Fibroblast of pulmonary artery (primary cell): Measurements from ENCODE around the gene CENPF.
"Not testable (repeated sequence)": the region's sequence is repeated elsewhere in the genome, so short reads cannot be mapped to it uniquely, and the experiment has no call there.

Experiments
- DNase-seq: peaks from one replicate; pipeline ENCODE4 v3.0.0-alpha.2; 2010; ENCODE audit warnings: low read depth
- H3K4me3 ChIP-seq: replicated peaks from 2 replicates; pipeline ENCODE4 v1.5.1; 2011; ENCODE audit warnings: low read depth, mild to moderate bottlenecking, control low read depth, low read length, moderate library complexity
- TF ChIP-seq, protein P1 (sequence below): IDR thresholded peaks from 2 replicates; pipeline ENCODE4 v1.5.1; 2011; ENCODE audit warnings: mild to moderate bottlenecking, control low read depth, low read length, inconsistent platforms; ENCODE audit errors: missing control alignments

Gene CENPF

DNA sequence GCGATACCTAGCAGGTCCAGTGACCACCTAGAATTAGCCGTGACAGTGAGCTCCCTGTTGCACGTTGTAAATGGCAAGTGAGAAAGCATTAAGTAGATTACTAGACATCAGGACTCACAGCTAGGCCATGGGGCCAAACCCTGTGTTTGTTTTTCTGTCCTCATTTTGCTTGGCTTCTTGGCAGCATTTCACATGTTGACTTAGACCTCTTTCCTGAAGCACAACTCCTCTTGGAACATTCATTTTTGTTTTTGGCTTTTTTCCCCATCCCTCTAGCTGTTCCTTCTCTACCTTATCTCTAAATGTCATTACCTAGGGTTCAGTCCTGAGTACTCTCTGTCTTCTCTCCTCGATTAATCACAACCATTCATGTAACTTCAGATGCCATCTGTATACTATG is 34.7 kb upstream of the CENPF start:
- TF ChIP-seq, protein P1, sequence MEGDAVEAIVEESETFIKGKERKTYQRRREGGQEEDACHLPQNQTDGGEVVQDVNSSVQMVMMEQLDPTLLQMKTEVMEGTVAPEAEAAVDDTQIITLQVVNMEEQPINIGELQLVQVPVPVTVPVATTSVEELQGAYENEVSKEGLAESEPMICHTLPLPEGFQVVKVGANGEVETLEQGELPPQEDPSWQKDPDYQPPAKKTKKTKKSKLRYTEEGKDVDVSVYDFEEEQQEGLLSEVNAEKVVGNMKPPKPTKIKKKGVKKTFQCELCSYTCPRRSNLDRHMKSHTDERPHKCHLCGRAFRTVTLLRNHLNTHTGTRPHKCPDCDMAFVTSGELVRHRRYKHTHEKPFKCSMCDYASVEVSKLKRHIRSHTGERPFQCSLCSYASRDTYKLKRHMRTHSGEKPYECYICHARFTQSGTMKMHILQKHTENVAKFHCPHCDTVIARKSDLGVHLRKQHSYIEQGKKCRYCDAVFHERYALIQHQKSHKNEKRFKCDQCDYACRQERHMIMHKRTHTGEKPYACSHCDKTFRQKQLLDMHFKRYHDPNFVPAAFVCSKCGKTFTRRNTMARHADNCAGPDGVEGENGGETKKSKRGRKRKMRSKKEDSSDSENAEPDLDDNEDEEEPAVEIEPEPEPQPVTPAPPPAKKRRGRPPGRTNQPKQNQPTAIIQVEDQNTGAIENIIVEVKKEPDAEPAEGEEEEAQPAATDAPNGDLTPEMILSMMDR = no peak
- H3K4me3 ChIP-seq = no peak overlapping the region
- DNase-seq = peak; percentile 74

DNA sequence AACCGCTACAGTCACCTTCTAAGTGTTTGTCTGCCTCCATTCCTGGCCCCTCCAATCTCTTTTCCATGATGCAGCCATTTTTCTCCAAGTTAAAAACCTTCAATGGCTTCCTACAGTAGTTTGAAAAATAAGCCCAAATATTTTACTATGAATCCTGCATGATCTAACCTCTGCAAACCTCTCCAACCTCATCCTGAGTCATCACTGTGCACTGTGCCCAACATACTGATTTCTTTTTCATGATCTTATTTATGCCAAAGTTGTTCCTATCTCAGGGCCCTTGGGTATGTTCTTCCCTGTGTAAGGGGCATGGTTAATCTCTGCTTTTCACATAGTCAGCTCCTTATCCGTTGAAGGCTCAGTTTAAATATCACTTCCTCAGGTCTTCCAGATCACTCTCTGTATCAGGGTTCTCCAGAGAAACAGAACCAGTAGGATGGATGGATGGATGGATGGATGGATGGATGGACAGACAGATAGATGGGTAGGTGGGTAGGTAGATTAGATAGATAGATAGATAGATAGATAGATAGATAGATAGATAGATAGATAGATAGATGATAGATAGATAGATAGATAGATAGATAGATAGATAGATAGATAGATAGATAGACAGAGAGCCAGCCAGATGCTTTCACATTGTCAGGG is 33.5 kb upstream of the CENPF start:
- no peak for DNase-seq
- TF ChIP-seq, protein P1 = no peak
- H3K4me3 ChIP-seq = no peak overlapping the region

DNA sequence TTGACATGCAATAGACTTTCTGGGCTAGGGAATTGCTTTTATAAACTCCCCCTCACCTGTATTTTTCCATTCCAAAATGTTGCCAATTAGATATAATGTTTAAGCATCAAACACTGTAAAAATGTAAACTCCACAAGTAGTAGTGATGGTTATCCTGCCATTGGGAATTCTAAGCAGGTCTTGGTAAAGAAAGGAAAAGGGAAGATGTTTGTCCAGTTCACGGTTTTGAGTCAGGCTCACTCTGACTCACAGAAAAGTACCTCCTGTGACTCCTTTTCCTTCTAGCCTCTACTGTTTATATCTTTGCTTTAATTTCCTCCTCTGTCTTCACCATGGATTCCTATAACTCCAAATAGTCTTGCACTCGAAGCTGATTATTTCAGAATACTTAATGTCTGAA is 32.6 kb upstream of the CENPF start:
- H3K4me3 ChIP-seq = no peak overlapping the region
- peak; percentile 61 for DNase-seq

DNA sequence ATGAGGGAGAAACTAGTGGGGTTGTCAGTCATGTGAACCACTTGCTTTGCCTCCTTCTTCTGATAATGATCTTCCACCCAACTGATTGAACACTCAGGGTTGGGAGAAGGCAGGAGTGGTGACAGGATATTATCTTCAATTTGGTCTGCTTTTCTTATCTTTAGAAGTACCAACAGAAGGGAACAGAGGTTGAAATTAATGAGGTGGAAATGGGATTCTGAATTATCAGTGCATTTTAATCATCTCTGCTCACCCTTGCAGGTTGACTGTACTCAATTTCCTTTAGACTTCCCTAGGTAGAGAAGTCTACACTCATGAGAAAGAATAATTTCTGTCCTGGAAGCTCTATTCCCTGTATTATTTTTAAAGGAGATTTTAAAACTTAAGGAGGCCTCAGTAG is 31.7 kb upstream of the CENPF start:
- no peak for DNase-seq
- TF ChIP-seq, protein P1 = no peak
- no peak overlapping the region for H3K4me3 ChIP-seq

More for the DNA sequence above, 32.6 kb upstream of the CENPF start:
- TF ChIP-seq, protein P1 = no peak

DNA sequence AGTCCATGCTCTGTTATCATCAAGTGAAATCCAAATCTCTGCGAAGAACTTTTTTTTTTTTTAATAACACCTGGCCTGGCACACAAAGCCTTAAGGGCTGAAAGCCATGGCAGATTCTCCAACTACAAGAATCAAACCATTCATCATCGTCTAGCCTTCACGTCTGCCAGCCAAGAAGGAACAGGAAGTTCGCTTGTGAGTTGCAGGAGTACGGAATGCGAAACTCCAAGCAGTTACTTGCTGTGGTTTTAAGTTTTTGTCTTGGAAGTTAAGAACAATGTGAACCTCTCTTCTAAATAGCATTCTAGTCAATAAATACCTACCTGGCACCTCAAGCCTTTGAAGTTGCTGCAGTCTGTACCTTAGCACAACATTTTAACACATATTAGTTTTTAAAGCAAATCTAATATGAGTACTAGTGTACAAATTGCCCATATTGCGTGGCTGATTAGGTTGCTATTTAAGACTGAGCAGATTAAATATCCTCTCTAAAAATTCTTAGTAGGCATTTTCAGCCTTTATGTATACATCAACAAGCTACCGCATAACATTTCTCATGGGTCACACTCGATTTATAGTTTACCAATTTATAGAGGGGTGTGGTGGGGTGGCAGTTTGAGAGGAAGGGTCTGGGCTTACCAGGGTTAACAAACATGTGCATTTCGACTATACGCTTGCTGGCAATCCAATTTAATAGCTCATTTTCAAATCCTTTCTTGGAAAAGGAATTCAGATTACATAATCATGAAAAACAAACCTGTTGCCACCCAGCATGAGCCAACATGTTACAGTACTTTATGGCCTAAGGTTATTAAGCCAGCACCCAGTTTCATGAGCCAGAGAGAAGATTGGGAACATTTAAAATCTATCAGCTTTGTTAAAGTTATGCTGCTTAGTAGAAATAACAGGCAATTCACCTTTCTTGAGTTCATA is 29.3 kb upstream of the CENPF start:
- peak; percentile 43 for DNase-seq
- no peak overlapping the region for H3K4me3 ChIP-seq
- TF ChIP-seq, protein P1 = no peak

DNA sequence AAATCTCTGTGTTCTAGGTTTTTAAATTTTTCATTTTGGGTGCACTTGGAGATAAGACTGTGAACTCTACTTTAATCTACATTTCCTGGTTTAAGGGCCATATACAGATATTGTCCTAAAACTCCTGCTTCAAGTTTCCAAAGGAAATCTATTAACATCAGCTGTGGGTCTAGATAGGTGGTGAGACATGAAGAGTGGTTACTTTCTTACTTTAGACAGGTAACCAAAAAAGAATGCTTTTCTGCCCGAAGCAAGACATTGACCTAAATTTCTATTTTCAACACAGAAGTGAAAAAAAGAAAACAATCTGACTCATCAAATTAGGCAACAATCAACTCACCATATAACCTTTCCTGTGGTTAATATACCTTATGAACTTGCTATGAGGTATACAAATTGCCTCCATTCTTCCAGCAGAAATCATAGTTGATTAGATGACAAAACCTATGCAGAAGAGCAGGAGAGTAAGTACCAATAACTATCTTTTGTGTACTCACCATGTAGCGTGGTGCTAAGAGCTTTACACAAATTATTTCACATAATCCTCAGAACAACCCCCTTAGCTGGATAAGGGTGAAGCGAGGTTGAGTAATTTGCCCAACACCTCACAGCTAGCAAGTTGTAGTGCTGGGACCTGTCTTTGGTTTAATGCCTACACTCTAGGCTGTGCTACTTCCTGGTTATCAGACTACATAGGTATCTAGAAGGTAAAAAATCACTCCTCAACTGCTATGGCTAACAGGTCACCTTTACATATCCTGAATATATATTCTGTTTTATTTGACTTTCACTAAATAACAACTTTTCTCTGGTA is 28.2 kb upstream of the CENPF start:
- DNase-seq = no peak
- H3K4me3 ChIP-seq = no peak overlapping the region
- TF ChIP-seq, protein P1 = no peak

DNA sequence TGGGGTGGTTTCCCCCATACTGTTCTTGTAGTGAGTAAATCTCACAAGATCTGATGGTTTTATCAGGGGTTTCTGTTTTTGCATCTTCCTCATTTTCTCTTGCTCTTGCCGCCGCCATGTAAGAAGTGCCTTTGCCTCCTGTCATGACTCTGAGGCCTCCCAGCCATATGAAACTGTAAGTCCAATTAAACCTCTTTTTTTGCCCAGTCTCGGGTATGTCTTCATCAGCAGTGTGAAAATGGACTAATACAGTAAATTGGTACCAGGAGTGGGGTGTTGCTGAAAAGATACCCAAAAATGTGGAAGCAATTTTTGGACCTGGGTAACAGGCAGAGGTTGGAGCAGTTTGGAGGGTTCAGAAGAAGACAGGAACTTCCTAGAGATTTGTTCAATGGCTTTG is 26.9 kb upstream of the CENPF start:
- not testable (repeated sequence) for DNase-seq, H3K4me3 ChIP-seq
